ENCODE measurements around the gene PIK3C2A. TPM values are rescaled to one million over a fixed set of nuclear protein-coding genes. Genes with fewer than 3 reads are reported as not detected.
"Not testable (repeated sequence)": the region's sequence is repeated elsewhere in the genome, so short reads cannot be mapped to it uniquely, and the experiment has no call there.

The PIK3C2A gene
- total and polyA plus RNA-seq, 2 donors, result 19.9 to 92.3 TPM

- Histone ChIP-seq H3K4me3 (ENCODE audit: low read depth, low read length) (no peak overlapping the region), H3K27ac (ENCODE audit: low read depth) (no peak overlapping the region), H3K36me3 (ENCODE audit: insufficient read depth) (no peaks in the 10 kb centered on the region), H3K4me1 (ENCODE audit: insufficient read depth) (no peaks in the 10 kb centered on the region)
- WGBS, result 87% methylated on average over 3 of the region's 3 CpGs
- no peak for DNase-seq (ENCODE audit: extremely low spot score)
These were observed 23.4 kb upstream of the PIK3C2A start for GRCh38 chr11:17230867-17231851.

DNA sequence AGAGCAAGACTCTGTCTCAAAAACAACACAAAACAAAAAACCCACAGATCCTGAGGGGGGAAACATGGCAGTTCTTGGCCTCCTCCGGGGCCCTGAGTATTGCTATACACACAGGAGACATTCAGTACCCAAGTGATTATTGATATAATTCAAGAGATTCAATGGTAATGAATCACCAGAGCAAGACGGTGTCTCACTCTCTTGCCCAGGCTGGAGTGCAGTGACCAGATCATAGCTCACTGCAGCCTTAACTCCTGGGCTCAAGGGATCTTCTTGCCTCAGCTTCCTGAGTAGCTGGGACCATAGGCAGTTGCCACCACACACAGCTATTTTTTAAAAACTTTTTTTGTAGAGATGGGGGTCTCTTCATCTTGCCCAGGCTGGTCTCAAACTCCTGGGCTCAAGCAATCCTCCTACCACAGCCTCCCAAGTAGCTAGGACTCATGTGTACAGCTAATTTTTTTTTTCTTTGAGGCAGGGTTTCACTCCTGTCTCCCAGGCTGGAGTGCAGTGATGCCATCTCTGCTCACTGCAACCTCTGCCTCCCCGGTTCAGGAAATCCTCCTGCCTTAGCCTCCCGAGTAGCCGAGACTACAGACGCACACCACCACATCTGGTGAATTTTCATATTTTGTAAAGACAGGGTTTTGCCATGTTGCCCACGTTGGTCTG is 21.8 kb upstream of the PIK3C2A start:
- no peak overlapping the region for H3K4me3 ChIP-seq (ENCODE audit: low read depth, low read length)
- DNase-seq (ENCODE audit: extremely low spot score), result no peak
- no peak overlapping the region for H3K27ac ChIP-seq (ENCODE audit: low read depth)
- H3K4me1 ChIP-seq (ENCODE audit: insufficient read depth), result no peaks in the 10 kb centered on the region
- WGBS, result 76% methylated on average over 7 of the region's 7 CpGs
- no peaks in the 10 kb centered on the region for H3K36me3 ChIP-seq (ENCODE audit: insufficient read depth)

DNA sequence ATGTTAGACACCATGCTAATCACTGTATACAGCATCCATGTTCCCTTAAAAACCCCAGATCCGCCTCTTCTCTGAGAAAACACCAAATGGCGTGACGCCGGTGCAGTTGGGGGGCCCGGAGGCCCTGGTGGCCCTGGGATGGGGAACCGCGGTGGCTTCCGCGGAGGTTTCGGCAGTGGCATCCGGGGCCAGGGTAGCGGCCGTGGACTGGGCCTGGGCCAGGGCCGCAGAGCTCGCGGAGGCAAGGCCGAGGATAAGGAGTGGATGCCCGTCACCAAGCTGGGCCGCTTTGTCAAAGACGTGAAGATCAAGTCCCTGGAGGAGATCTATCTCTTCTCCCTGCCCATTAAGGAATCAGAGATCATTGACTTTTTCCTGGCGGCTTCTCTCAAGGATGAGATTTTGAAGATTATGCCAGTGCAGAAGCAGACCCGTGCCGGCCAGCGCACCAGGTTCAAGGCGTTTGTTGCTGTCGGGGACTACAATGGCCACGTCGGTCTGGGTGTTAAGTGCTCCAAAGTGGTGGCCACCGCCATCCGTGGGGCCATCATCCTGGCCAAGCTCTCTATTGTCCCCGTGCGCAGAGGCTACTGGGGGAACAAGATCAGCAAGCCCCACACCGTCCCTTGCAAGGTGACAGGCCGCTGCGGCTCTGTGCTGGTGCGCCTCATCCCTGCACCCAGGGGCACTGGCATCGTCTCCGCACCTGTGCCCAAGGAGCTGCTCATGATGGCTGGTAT is 20.6 kb upstream of the PIK3C2A start:
- WGBS, result 96% methylated on average over 38 of the region's 38 CpGs
- H3K27ac ChIP-seq (ENCODE audit: low read depth); H3K4me1 ChIP-seq (ENCODE audit: insufficient read depth); H3K36me3 ChIP-seq (ENCODE audit: insufficient read depth); H3K4me3 ChIP-seq (ENCODE audit: low read depth, low read length); DNase-seq (ENCODE audit: extremely low spot score): not testable (repeated sequence)

- H3K27ac ChIP-seq (ENCODE audit: low read depth), result no peak overlapping the region
- no peak overlapping the region for H3K4me3 ChIP-seq (ENCODE audit: low read depth, low read length)
- 76% methylated on average over 2 of the region's 2 CpGs for WGBS
- DNase-seq (ENCODE audit: extremely low spot score), result no peak
- no peaks in the 10 kb centered on the region for H3K36me3 ChIP-seq (ENCODE audit: insufficient read depth)
- no peaks in the 10 kb centered on the region for H3K4me1 ChIP-seq (ENCODE audit: insufficient read depth)
These were observed 16.9 kb upstream of the PIK3C2A start for GRCh38 chr11:17224727-17225126.

DNA sequence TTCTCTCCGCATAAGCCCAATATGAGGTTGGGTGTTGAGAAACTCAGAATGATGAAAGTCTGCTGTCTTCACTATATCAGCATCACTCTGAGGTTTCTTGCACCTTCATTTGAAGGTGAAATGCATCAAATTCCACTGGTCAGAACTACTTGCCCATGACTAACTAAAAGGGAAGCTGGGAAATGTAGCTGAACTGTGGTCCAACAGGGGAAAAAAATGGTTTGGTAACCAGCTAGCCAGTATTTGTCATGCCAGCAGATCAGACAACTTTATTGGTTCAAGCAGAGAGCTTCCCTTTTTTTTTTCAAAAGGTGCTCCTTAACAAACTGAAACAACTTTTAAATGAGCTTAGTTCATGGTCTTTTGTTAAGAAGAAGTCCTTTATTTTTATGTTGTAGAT is 14.2 kb upstream of the PIK3C2A start:
- WGBS, result 96% methylated on average over 1 of the region's 1 CpG
- H3K27ac ChIP-seq (ENCODE audit: low read depth), result no peak overlapping the region
- H3K4me3 ChIP-seq (ENCODE audit: low read depth, low read length), result no peak overlapping the region
- no peak for DNase-seq (ENCODE audit: extremely low spot score)
- no peaks in the 10 kb centered on the region for H3K36me3 ChIP-seq (ENCODE audit: insufficient read depth)
- H3K4me1 ChIP-seq (ENCODE audit: insufficient read depth), result no peaks in the 10 kb centered on the region

GRCh38 chr11:17219016-17219415 is 11.2 kb upstream of the PIK3C2A start:
- H3K4me1 ChIP-seq (ENCODE audit: insufficient read depth), result no peaks in the 10 kb centered on the region
- no peak for DNase-seq (ENCODE audit: extremely low spot score)
- 84% methylated on average over 2 of the region's 2 CpGs for WGBS

GRCh38 chr11:17218403-17218802 is 10.6 kb upstream of the PIK3C2A start:
- Histone ChIP-seq H3K27ac (ENCODE audit: low read depth) (no peak overlapping the region), H3K4me1 (ENCODE audit: insufficient read depth) (no peaks in the 10 kb centered on the region), H3K4me3 (ENCODE audit: low read depth, low read length) (no peak overlapping the region), H3K36me3 (ENCODE audit: insufficient read depth) (no peaks in the 10 kb centered on the region)
- no peak for DNase-seq (ENCODE audit: extremely low spot score)

More at GRCh38 chr11:17219016-17219415, 11.2 kb upstream of the PIK3C2A start:
- no peak overlapping the region for H3K4me3 ChIP-seq (ENCODE audit: low read depth, low read length)
- no peak overlapping the region for H3K27ac ChIP-seq (ENCODE audit: low read depth)
- H3K36me3 ChIP-seq (ENCODE audit: insufficient read depth), result no peaks in the 10 kb centered on the region

DNA sequence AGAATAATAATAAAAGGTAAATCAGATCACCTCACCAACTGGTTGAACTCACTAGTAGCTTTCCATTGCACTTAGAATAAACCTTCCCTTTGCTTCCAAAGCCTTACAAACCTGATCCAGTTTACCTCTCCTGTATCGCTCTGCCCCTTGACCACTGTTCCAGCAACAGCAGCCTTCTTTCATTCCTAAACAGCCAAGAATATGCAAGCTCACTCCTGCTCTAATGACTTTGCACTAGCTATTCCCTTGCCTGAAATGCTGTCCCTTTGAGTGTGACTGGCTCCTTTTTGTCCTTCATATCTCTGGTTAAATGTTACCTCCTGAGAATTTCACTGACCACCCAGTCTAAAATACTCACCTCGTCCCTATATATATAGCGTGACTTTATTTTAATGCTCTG is 9.6 kb upstream of the PIK3C2A start:
- DNase-seq (ENCODE audit: extremely low spot score), result no peak
- Histone ChIP-seq H3K4me1 (ENCODE audit: insufficient read depth) (no peaks in the 10 kb centered on the region), H3K4me3 (ENCODE audit: low read depth, low read length) (no peak overlapping the region), H3K36me3 (ENCODE audit: insufficient read depth) (no peaks in the 10 kb centered on the region), H3K27ac (ENCODE audit: low read depth) (no peak overlapping the region)
- WGBS, result 91% methylated on average over 3 of the region's 3 CpGs

DNA sequence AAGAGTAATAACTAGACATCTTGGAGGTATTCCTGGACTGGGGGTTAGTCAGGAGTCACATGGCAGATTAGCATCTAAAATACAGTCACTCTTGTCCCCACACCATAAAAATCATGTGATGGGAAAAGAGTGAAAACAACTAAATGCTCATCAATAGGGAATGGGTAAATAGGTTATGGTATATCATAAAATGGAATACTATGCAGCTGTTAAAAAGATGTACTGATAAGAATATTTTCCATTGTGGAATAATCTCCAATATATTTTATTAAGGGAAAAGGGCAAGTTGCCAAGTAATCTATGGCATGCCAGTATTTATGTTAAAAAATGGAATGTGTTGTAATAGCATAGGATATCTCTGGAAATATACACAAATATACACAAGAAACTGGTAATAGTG is 6.6 kb upstream of the PIK3C2A start:
- no peaks in the 10 kb centered on the region for H3K36me3 ChIP-seq (ENCODE audit: insufficient read depth)
- DNase-seq (ENCODE audit: extremely low spot score), result no peak
- no peak overlapping the region for H3K4me3 ChIP-seq (ENCODE audit: low read depth, low read length)
- H3K4me1 ChIP-seq (ENCODE audit: insufficient read depth), result no peaks in the 10 kb centered on the region
- H3K27ac ChIP-seq (ENCODE audit: low read depth), result no peak overlapping the region

GRCh38 chr11:17211286-17211685 is 3.5 kb upstream of the PIK3C2A start:
- Histone ChIP-seq H3K4me3 (ENCODE audit: low read depth, low read length) (no peak overlapping the region), H3K4me1 (ENCODE audit: insufficient read depth) (no peaks in the 10 kb centered on the region), H3K36me3 (ENCODE audit: insufficient read depth) (no peaks in the 10 kb centered on the region), H3K27ac (ENCODE audit: low read depth) (no peak overlapping the region)
- DNase-seq (ENCODE audit: extremely low spot score), result no peak
- 85% methylated on average over 1 of the region's 1 CpG for WGBS

- Histone ChIP-seq H3K4me1 (ENCODE audit: insufficient read depth) (no peaks in the 10 kb centered on the region), H3K27ac (ENCODE audit: low read depth) (no peak overlapping the region), H3K4me3 (ENCODE audit: low read depth, low read length) (no peak overlapping the region), H3K36me3 (ENCODE audit: insufficient read depth) (no peaks in the 10 kb centered on the region)
- 81% methylated on average over 1 of the region's 1 CpG for WGBS
- no peak for DNase-seq (ENCODE audit: extremely low spot score)
These were observed 2.1 kb upstream of the PIK3C2A start for GRCh38 chr11:17209939-17210245.

GRCh38 chr11:17208257-17208999 is 642 bp upstream of the PIK3C2A start:
- H3K27ac ChIP-seq (ENCODE audit: low read depth), result peak overlapping the region; percentile 94
- peak; percentile 71 for DNase-seq (ENCODE audit: extremely low spot score)
- peak overlapping the region; percentile 68 for H3K4me3 ChIP-seq (ENCODE audit: low read depth, low read length)
- WGBS, result 4% methylated on average over 26 of the region's 26 CpGs
- no peaks in the 10 kb centered on the region for H3K36me3 ChIP-seq (ENCODE audit: insufficient read depth)
- no peaks in the 10 kb centered on the region for H3K4me1 ChIP-seq (ENCODE audit: insufficient read depth)

DNA sequence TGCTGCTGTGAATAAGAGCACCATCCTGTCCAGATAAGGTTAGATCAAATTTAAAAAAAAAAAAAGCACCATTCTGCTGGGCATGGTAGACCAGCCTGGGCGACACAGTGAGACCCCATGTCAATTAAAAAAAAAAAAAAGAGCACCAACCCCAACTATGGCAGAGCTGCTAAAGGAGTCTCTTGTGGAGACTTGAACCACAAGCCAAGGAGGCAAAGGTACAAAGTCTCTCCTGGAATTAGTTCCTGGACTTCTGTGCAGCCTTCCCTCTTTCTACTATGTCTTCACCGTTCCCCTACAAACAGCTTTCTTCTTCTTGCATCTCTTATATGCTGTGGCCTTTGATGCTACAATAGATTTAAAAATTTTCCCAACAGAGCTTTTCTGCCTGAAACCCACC is 1.3 kb downstream of the PIK3C2A start:
- H3K4me3 ChIP-seq (ENCODE audit: low read depth, low read length), result peak overlapping the region; percentile 68
- no peak for DNase-seq (ENCODE audit: extremely low spot score)
- H3K27ac ChIP-seq (ENCODE audit: low read depth), result no peak overlapping the region
- no peaks in the 10 kb centered on the region for H3K36me3 ChIP-seq (ENCODE audit: insufficient read depth)
- H3K4me1 ChIP-seq (ENCODE audit: insufficient read depth), result no peaks in the 10 kb centered on the region
- 61% methylated on average over 2 of the region's 2 CpGs for WGBS

Measured in urinary bladder (tissue), 4 donors.